Brain microvascular endothelial cell (primary cell): ENCODE results near the gene TMEM238.

Experiments
- DNase-seq: peaks from one replicate; pipeline ENCODE4 v3.0.0-alpha.2; 2020
- H3K27ac ChIP-seq: fragments of 250-450 bp; sonication (Bioruptor Pico); 2 replicates; pipeline ENCODE4 v1.5.1; 2020; ENCODE audit warnings: mild to moderate bottlenecking, moderate library complexity
- H3K27me3 ChIP-seq: fragments of 250-450 bp; sonication (Bioruptor Pico); replicated peaks from 2 replicates; pipeline ENCODE4 v1.5.1; 2020; ENCODE audit warnings: mild to moderate bottlenecking
- H3K36me3 ChIP-seq: fragments of 250-450 bp; sonication (Bioruptor Pico); replicated peaks from 2 replicates; pipeline ENCODE4 v1.5.1; 2020; ENCODE audit warnings: mild to moderate bottlenecking
- H3K4me3 ChIP-seq: 2 replicates; pipeline ENCODE4 v1.5.1; 2011; ENCODE audit warnings: low read depth, mild to moderate bottlenecking, control low read depth, low read length, moderate library complexity
- CTCF ChIP-seq: IDR thresholded peaks from 2 replicates; pipeline ENCODE4 v1.5.1; 2011; ENCODE audit warnings: low read depth, mild to moderate bottlenecking, moderate library complexity, low read length, control low read depth, inconsistent platforms; ENCODE audit errors: missing control alignments
- in situ Hi-C: cut with HindIII; loops from 2 replicates; pipeline ENCODE4 v1.10.0; 2017; ENCODE audit warnings: low sequenced_read_pairs, low pct_ligation_motif_present

The TMEM238 gene

DNA sequence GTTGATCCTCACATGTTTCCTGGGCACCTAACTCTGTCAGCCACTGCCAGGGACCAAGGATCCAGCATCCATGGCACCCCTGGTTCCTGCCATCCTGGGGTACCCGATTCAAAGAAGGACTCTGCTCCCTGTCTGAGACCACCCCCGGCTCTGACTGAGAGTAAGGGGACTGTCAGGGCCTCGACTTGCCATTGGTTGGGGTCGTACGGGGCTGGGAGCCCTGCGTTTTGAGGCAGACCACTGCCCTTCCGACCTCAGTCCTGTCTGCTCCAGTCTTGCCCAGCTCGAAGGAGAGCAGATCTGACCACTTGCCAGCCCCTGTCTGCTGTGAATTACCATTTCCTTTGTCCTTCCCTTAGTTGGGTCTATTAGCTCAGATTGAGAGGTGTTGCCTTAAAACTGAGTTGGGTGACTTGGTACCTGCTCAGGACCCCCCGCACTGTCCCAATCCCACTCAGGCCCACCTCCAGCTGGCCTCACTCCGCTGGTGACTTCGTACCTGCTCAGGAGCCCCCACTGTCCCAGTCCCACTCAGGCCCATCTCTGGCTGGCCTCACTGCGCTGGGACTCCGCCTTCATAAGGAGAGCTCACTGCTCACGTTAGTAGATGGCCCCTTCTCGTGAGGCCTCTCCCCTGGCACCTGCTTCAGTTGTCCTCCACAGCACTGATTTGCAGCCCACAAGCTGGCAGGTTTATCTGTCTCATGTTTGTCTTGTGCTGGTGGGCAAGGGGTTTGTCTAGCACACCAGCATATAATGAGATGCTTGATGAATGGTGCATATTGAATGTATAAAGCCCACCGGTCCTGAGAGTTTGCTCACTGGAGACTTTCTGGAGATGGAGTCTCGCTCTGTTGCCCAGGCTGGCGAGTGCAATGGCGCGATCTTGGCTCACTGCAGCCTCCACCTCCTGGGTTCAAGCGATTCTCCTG is 5.6 kb upstream of the TMEM238 start:
- H3K36me3 ChIP-seq, result peaks cover 42% of the 10 kb centered on the region
- no peak overlapping the region for H3K27ac ChIP-seq
- H3K27me3 ChIP-seq, result no peaks in the 10 kb centered on the region
- no peak for DNase-seq
- in situ Hi-C loops, result loop anchor here (25.0 kb wide), 1 partner anchor 223 kb away; the partner anchor contains the start of genes ZNF524, ZNF784 and ZNF865
- no peak for TF ChIP-seq CTCF
- no peak overlapping the region for H3K4me3 ChIP-seq

GRCh38 chr19:55387736-55388497 is 3.8 kb upstream of the TMEM238 start:
- peaks cover 42% of the 10 kb centered on the region for H3K36me3 ChIP-seq
- no peaks in the 10 kb centered on the region for H3K27me3 ChIP-seq
- in situ Hi-C loops, result loop anchor here (25.0 kb wide), 1 partner anchor 224 kb away; the partner anchor contains the start of genes ZNF524, ZNF784 and ZNF865
- peak overlapping the region; percentile 99 for H3K4me3 ChIP-seq
- H3K27ac ChIP-seq, result no peak overlapping the region
- no peak for DNase-seq
- TF ChIP-seq CTCF, result no peak

DNA sequence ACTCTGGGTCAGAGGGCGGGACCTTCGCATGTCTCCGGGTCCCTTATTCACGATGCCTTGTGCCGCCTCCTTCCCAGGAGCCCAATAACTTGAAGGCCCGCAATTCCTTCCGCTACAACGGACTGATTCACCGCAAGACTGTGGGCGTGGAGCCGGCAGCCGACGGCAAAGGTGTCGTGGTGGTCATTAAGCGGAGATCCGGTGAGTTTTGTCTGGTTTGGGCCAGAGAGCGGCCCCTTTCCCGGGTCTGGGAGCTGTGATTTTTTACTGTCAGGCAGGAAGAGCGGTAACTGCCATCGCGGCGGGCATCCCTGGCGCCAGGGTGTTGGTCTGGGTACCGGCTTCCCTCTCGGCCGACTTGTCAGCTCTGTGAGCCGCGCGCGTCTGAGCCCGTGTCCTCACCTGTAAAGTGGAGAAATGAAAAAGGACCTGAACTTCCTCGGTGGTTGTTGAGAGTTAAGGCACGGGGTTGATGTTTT is 2.4 kb upstream of the TMEM238 start:
- peaks cover 42% of the 10 kb centered on the region for H3K36me3 ChIP-seq
- in situ Hi-C loops, result loop anchor here (25.0 kb wide), 1 partner anchor 226 kb away; the partner anchor contains the start of genes ZNF524, ZNF784 and ZNF865
- peak overlapping the region; percentile 99 for H3K4me3 ChIP-seq

GRCh38 chr19:55385724-55386492 is 1.8 kb upstream of the TMEM238 start, which contains the start of gene RPL28:
RPL28 (plus strand) TSS chr19:55385932; CDS start chr19:55386358, 426 bp downstream.
- in situ Hi-C loops, result loop anchor here (25.0 kb wide), 1 partner anchor 226 kb away; the partner anchor contains the start of genes ZNF524, ZNF784 and ZNF865
- H3K36me3 ChIP-seq, result peaks cover 38% of the 10 kb centered on the region

More for the DNA sequence above, 2.4 kb upstream of the TMEM238 start:
- no peaks in the 10 kb centered on the region for H3K27me3 ChIP-seq
- no peak for DNase-seq
- TF ChIP-seq CTCF, result no peak
- H3K27ac ChIP-seq, result no peak overlapping the region

More at GRCh38 chr19:55385724-55386492, 1.8 kb upstream of the TMEM238 start, which contains the start of gene RPL28:
- DNase-seq, result peak; percentile 97
- no peak for TF ChIP-seq CTCF
- peak within 1 kb of the TSS; percentile 99 for H3K4me3 ChIP-seq
- peak within 1 kb of the TSS; percentile 77 for H3K27ac ChIP-seq
- H3K27me3 ChIP-seq, result no peaks in the 10 kb centered on the region
